Left kidney (tissue), 2 donors: ENCODE results near the gene STYXL1. TPM values are rescaled to one million over a fixed set of nuclear protein-coding genes. Genes with fewer than 3 reads are reported as not detected.
"Not testable (repeated sequence)": the region's sequence is repeated elsewhere in the genome, so short reads cannot be mapped to it uniquely, and the experiment has no call there.

Experiments used
- DNase-seq: peaks from one replicate; pipeline ENCODE4 v3.0.0-alpha.2; 2013
- polyA plus RNA-seq: library from polyadenylated mRNA; unstranded; fragments of 120-200 nt; gene quantifications from one replicate; pipeline ENCODE4 v1.2.1, GENCODE V29; 2013; ENCODE audit not compliant: insufficient read length

The STYXL1 gene
- polyA plus RNA-seq, 1 donor, result 47.5 TPM

DNA sequence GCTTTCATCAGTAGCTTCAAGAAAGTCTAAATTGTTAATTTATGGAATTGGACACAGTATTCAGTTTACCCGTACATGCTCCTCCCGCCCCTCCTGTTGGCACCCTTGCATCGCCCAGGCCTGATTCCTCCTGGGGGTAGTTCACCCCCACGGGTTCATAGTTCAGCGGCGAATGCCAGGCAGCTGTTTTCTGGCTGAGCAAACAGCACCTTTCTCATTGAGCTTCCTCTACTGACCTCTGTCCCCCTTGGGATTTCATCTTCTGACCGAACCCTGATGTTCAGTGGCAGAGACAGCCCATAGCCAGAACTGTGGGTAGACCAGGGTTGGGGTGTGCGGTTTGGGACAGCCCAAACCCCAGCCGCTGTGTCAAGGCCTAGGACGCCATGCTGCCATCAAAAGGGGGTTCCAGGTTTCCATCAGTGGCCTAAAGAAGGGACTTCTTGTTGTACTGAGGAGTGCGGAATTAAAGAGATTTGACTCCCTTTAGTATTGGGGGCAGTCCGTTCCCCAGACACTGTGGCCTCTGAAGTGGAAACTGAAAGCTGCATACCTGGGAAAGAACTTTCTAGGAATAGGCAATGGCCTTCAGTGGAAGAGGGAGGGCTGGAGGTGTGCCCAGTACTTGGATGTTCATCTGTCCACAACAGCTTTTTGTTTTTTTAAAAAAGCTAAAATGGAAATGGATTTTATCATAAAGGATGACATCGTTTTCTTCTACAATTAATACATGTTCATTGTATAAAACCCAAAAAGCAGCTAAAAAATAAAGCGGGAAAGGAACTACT lies 19.1 kb upstream of the STYXL1 start:
- no peak for DNase-seq

DNA sequence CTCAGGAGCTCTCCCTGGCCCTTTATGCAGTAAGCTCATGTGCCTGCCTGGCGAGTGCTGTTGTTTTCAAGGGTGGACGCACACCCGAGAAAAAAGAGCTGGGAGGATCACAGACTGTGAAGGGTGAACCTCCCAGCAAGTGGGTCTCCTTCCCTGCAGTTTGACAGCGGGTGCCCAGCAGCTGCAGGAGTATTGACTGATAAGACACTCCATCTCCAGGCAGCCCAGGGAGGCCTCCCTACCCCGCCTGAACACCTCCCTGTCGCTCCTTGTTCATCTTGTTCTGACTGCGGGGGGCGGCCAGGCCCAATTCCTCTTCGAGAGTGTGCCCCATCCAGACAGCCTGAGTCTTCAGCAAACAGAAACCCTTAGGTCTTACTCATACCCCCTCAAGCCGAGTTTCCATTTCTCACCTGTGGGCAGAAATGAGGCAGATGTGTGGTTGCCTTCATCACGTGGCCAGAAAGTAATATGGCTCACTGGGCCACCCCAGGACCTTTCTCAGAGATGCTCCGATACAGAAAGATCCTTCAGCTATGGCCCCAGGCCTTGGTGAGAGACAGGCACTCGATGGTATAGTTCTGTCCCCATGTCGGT lies 17.3 kb upstream of the STYXL1 start:
- DNase-seq, result no peak

DNA sequence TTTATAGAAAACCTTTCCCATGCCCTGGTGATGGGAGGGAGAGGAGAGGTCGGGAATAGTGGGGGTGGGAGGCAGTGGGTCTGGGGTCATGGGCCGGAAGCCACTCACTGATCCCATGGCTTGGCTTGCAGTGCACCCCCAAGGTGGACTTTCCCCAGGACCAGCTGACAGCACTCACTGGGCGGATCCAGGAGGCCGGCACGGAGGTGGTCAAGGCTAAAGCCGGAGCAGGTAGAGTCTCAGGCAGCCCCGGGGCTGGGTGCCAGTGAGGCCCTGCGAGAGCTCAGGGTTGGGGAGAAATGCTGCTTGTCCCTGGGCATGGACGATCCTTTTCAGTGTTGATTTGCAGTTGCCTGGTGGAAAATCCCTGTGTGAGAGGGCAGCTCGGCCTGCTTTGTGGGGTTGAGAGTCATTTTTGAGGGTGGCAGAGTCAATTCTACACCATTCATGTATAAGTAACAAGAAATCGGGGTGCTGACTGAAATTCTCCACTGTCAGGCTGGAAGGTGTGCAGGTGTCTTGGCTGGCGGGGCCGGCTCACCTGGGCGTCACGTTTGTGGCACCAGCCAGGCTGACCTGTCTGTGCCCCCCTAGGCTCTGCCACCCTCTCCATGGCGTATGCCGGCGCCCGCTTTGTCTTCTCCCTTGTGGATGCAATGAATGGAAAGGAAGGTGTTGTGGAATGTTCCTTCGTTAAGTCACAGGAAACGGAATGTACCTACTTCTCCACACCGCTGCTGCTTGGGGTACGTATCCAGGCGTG lies 16.6 kb upstream of the STYXL1 start:
- DNase-seq, result no peak

DNA sequence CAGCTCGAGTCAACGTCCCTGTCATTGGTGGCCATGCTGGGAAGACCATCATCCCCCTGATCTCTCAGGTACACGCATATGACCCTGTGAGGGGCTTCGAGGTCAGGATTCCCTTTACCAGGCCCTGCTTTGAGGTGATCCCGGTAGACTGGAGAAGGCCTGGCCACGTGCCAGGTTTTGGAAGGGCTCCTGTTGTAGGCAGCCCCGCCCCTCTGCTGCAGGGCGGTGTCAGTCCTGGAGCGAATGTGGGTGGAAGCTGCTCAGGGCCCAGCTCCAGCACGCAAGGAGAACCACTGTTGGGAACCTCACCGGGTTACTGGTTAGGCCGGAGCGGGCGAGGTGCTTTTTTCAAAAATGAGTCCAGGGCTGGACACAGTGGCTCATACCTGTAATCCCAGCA lies 15.7 kb upstream of the STYXL1 start:
- DNase-seq, result no peak

DNA sequence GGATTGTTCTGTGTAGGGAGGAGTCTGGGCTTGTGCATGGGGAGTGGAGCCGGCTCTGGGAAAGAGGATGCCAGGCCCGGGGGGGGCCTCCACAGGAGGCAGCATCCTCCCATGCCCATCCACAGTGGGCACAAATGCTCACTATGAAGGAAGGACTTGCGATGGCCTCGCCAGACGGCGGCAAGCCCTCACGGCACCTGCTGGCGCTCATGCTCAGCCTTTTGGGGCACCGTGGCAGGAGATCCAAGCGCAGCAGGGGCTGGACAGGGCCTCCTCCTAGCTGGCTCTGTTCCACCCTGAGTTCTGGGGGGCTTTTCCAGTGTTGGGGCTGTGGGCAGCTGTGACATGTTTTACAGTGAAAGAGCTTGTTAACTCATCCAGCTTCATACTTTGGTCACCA lies 15.3 kb upstream of the STYXL1 start:
- no peak for DNase-seq

DNA sequence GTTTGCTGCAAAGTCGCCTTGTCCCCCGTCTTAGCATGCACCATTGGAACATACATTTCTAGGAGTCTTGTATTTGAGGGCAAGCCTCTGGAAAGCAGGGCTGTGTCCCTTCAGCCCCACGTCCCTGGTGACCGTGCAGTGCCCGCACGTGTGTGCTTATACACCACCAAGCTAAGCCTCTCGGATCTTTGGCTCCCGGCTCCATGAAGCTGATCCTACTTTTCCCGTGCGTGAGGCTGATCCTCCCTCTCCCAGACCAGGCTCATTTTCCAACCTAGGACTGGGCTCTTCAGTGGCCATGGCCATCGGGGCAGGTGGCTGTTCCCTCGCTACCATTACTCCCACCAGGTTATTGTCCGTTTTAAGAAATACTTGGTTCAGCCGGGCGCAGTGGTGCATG lies 14.5 kb upstream of the STYXL1 start:
- no peak for DNase-seq

DNA sequence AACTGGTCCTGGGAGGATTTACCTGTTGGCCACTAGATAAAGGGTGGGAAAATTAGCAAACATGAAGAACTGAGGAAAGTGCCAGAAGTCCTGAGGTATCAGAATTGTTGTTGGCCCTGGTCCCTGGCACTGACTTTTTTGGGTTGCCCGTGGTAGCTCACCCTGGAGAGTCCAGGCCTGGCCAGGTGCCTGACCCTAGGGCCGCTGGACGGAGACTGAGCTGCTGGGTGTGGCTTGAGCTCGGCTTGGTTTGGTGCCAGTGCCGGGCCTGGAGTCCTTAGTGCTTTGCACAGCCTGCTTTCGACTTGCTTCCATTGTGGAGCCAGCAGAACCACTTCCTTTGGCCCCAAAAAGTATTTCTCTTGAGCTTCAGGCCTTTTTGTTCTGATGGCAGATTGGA lies 13.0 kb upstream of the STYXL1 start:
- no peak for DNase-seq

DNA sequence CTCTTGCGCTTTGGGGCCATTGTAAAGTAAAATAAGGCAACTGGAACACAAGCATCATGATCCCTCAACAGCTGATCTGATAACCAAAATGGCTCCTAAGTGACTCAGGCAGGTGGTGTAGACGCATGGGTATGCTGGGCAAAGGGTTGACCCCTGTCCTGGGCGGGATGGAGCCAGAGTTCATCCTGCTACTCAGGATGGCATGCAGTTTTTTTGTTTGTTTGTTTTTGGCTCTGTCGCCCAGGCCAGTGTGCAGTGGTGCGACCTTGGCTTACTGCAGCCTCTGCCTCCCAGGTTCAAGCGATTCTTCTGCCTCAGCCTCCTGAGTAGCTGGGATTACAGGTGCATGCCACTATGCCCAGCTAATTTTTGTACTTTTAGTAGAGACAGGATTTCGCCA lies 10.9 kb upstream of the STYXL1 start:
- DNase-seq, result not testable (repeated sequence)

DNA sequence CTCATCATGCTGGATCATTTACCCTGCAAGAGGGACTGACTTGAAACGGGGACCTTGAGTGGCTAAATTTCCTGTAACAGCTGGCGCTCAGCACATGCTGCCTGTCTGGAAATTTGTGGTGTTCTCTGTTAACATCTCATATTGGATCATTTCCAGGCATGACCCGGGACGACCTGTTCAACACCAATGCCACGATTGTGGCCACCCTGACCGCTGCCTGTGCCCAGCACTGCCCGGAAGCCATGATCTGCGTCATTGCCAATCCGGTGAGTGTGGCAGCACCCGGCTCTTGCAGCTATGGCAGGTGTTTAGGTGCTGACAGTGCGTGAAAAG lies 10.0 kb upstream of the STYXL1 start:
- no peak for DNase-seq

DNA sequence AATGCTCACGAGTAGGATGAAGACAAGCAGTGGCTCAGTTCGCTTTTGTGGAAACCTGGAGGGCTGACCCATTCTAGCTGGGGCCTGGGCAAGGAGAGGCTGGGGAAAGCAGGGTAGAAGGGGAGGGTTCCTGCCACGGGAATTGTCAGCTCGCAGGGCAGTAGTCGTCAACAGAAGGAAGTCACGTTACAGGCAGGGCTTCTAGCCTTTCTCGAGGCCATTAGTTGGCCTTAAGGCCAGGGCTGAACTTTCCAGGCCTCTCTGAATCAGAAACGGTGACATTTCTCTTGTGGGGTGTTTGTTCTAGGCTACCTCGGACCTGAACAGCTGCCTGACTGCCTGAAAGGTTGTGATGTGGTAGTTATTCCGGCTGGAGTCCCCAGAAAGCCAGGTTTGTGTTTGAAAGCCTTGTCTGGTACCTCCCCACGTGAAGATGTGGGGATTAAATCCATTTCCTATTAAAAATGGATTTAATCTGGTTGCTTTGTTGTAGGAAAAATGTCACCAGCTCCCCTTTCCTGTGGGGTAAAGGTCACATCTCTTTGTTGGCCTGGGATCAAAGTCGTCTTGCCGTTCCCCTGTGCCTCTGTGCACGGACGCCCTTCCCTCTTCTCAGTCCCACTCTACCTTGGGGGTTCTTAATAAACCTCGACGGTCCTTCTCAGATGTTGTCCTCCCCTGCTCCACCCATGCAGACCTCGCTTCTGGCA lies 9.5 kb upstream of the STYXL1 start:
- DNase-seq, result no peak

DNA sequence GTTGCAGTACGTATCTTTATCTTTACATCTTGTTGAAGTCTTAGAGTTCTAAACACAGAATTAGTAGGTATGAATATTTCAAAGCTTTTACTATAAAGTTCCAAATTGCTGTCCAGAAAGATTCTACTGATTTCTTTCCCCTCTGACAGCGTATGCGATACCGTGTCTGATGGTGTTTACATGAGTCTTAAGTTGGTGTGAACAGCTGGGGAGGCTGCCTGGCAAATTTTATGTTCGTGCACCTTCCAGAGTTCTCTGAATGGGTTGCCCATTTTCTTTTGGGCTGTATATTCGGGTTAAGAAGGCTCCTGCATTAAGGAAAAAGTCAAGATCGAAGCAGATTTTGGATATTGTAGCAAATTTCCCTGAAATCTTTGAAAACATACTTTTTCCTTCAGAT lies 8.4 kb upstream of the STYXL1 start:
- no peak for DNase-seq

DNA sequence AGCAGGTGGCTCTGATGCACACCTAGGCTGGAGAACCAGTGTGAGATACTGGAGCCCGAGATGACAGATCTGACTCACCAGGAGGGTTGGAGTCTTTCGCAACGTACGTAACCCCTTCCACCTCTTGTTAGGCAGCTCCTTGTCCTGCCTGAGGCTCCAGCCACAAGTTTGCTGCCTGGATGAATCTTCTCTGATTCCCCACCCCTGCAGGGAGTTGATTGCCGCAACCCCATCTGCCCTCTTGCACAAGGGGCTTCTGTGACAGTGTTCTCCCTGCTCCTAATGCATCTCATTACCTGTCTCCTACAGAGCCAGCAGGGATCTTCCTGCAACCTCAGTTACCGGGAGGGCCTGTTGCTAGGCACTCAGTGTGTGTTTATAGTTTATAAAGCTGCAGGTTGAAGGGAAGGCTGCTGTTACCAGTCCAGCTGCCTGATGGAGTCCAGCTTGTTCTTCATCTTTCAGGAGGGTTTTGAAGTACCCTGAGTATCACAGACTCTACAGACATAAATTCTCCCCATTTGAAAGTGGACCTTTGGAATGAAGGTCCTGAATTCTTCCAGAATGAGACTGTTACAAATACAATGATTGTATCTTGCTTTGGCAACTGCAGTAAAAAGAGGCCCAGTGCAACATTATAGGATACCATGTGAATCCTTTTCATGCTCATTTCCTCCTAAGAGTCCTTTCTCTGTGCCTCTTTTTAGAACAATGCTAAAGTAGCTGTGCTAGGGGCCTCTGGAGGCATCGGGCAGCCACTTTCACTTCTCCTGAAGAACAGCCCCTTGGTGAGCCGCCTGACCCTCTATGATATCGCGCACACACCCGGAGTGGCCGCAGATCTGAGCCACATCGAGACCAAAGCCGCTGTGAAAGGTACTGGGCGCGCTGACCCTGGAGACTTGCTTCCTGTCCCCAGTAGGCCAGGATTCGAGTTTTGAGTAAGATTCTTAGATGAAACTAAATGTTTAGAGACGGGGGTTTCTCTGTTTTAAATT lies 6.6 kb upstream of the STYXL1 start:
- no peak for DNase-seq

DNA sequence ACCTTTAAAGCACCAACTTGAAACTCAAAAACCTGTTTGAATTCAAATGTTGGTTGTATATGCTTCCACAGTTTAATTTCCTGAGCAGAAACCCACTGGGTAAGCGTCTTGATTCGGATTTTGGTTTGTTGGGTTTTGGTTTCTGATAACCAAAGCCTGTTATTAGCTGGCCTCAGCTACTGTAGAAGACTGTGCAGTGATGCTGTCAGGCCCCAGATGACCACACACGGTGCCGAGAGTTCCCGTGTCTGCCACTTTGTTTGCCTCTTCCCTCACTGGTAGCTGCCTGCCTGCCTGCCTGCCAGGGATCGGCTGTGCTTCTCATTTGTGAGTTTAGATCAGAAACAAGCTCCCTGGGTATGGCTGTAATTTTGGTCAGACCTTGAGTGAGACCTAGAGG lies 5.7 kb upstream of the STYXL1 start:
- DNase-seq, result no peak

DNA sequence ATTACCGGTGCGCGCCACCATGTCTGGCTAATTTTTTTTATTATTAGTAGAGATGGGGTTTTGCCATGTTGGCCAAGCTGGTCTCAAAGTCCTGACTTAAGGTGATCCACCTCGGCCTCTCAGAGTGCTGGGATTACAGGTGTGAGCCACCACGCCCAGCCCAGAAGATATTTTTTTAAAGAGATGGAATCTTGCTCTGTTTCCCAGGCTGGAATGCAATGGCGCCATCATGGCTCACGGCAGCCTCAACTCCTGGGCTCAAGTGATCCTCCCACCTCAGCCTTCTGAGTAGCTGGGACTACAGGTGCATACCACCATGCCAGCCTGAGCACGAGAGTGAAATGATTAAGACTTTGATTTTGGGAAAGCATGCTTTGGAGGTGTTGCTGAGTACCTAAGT lies 4.9 kb upstream of the STYXL1 start:
- not testable (repeated sequence) for DNase-seq

DNA sequence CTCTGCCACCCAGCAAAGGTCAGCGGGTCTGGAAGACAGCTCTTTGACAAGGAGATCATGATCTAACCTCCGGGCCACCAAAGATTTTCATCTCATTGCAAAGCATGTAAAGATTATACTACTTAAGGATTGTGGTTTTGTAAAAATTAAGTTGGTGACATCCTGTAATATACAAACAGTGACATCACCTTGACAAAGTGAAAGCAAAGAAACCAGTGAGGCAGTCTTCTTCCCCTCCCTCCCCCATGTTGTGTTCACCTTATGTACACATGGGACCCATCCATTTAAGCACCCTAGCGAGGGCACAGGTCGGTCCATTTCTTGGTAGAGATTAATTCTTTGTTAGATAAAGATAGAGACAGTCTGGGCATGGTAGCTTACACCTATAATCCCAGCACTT lies 4.0 kb upstream of the STYXL1 start:
- no peak for DNase-seq

DNA sequence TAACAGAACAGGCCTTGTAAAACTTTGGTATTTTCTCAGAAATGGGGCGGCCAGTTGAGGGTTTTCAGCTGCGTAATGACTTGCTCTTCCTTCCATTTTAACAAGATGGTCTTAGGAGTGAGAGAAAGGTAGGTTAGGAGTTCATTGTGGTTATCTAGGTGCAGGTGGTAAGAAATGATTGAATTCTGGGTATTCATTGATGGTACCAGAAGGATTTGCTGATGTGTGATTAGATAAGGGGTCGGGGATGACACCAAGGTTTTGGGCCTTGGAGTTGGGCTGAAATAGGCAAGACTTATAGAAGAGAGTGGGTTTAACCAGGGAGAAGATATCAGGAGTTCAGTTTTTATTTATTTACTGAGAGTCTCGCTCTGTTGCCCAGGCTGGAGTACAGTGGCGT lies 2.7 kb upstream of the STYXL1 start:
- no peak for DNase-seq

DNA sequence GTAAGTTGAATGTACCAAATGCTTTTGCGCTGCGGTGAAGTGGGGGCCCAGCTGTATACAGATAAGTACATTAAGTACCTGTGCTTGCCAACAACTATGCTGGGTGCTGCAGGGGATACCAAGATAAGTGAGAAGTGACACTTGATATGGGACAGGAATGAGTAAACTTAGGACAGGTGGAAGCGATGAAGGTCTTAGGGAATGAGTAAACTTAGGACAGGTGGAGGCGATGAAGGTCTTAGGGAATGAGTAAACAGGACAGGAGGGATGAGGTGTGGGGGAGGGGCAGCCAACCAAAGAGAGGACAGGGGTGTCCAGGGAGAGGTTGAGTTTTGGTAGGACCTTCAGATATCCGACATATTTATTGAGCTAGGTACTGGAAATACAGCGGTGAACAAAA lies 1.5 kb upstream of the STYXL1 start:
- DNase-seq, result no peak

DNA sequence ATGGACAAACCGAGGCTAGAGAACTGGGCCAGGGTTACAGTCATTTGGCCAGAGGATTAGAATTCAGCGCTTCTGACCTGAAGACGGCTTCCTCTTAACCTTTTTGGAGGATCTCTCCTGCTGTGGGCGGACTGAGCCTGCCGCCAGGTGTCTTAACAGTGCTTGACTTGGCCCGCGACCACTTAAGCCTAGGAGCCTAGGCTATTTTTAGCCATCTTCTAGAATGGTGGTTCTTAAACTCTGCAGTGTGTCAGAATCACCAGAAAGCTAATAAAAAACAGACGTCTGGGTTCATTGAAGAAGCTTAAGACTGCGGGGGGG lies 828 bp upstream of the STYXL1 start:
- peak; percentile 18 for DNase-seq

DNA sequence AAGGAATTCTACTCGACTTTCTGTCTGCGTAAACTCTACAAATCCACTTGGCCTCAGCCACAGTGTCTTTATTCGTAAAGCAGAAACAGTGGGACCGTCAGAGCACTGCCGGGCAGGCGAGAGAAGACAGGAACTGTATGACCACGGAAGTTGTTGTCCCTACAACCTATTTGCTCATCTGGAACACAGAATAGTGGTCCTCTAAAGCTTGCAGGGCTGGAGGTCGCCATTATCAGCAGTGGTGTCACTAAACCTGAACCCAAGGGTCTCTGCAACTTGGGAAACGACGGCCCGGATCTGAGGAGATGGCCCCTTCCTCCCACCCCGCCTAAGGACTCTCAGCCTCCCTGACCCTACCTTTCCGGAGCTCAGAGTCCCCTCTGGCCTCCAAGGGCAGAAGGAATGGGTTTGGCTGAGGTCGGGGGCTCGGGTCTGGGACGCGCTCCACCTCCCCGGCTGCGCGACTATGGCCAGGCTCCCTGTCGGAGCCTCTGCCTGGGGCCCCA lies 442 bp downstream of the STYXL1 start:
- no peak for DNase-seq

DNA sequence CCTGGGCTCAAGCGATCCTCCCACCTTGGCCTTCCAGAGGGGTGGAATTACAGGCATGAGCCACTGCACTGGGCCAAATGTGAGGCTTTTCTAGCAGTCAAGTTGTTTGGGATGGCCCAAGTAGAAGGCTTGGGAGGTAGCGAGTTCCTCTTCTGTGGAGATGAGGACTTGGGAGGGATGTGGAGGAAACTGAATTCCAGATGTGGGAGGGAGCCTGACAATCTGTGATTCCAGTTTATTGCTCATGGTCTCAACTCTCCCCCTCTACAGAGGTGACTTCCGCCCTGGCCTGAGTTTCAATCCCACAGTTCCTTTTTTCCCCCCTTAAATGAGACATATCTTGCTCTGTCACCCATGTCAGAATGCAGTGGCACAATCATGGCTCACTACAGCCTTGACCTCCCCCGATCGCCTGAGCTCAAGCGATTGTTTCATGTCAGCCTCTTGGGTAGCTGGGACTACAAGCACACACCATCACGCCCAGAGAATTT lies 3.4 kb downstream of the STYXL1 start:
- DNase-seq, result no peak

DNA sequence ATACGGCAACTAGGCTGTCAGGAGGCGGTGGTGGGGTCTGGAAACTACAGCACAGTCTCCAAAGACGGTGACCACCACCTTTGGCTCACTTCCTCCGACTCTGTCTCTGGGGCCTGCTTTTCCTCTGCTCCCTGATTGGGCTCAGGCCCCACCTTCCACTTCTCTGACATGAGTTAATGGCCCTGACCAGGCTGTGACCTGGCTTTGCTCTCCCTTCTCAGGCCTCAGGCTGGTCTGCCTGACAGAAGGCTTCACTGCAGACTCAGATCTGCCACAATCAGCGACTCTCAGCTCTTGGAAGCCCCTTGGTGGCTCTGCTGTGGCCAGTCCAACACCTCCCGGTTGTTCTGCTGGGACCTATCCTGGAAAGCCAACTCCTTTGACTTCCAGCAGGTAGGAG lies 7.7 kb downstream of the STYXL1 start:
- DNase-seq, result no peak
